Stimulated activated naive CD8-positive, alpha-beta T cell treated with anti-CD3 and anti-CD28 coated beads, Interleukin-15, amount 100 ng/mL, for 72 hours (primary cell): ENCODE data around the gene KRT28.

Experiments used
- ATAC-seq: fragments of 150-1000 bp; cut with Tn5 transposase; 2 replicates; pipeline ENCODE4 v1.10.0; 2021; ENCODE audit warnings: mild to moderate bottlenecking, moderate library complexity
- DNase-seq, 2 donors: peaks; one replicate each; pipeline ENCODE4 v3.0.0; 2021 to 2022
- H3K27ac Mint-ChIP-seq, 2 donors: one replicate each; pipeline ENCODE4 v1.8.0; 2022; ENCODE audit warnings: mild to moderate bottlenecking in 2 of 2, mixed read lengths in 2 of 2, moderate library complexity in 2 of 2
- H3K27me3 Mint-ChIP-seq: one replicate; pipeline ENCODE4 v1.8.0; 2022; ENCODE audit warnings: mixed read lengths
- H3K4me1 Mint-ChIP-seq: one replicate; pipeline ENCODE4 v1.8.0; 2022; ENCODE audit warnings: mild to moderate bottlenecking, mixed read lengths
- H3K4me3 Mint-ChIP-seq, 2 donors: one replicate each; pipeline ENCODE4 v1.8.0; 2022; ENCODE audit warnings: mild to moderate bottlenecking in 2 of 2, mixed read lengths in 2 of 2, moderate library complexity in 1 of 2
- H3K9me3 Mint-ChIP-seq, 2 donors: one replicate each; pipeline ENCODE4 v1.8.0; 2022; ENCODE audit warnings: mixed read lengths in 2 of 2

Gene KRT28

GRCh38 chr17:40809721-40810421 is 10.1 kb upstream of the KRT28 start:
- DNase-seq (no peak), ATAC-seq (no peak)
- no peaks in the 10 kb centered on the region for H3K4me1 Mint-ChIP-seq
- no peaks in the 10 kb centered on the region for H3K9me3 Mint-ChIP-seq
- peaks cover 80% of the 10 kb centered on the region for H3K27me3 Mint-ChIP-seq
- no peak overlapping the region for H3K27ac Mint-ChIP-seq
- no peak overlapping the region for H3K4me3 Mint-ChIP-seq

GRCh38 chr17:40806131-40806530 is 6.4 kb upstream of the KRT28 start:
- Mint-ChIP-seq H3K27ac (no peak overlapping the region), H3K9me3 (no peaks in the 10 kb centered on the region), H3K27me3 (peaks cover 52% of the 10 kb centered on the region), H3K4me3 (no peak overlapping the region), H3K4me1 (no peaks in the 10 kb centered on the region)
- ATAC-seq (no peak), DNase-seq (no peak)

GRCh38 chr17:40803617-40804082 is 3.9 kb upstream of the KRT28 start:
- DNase-seq (peak; percentile 71 to 78), ATAC-seq (peak; percentile 92)
- H3K27ac Mint-ChIP-seq: no peak overlapping the region
- H3K4me1 Mint-ChIP-seq: no peaks in the 10 kb centered on the region
- no peaks in the 10 kb centered on the region for H3K9me3 Mint-ChIP-seq
- peaks cover 37% of the 10 kb centered on the region for H3K27me3 Mint-ChIP-seq
- no peak overlapping the region for H3K4me3 Mint-ChIP-seq

GRCh38 chr17:40801157-40801556 is 1.4 kb upstream of the KRT28 start:
- Mint-ChIP-seq H3K4me3 (no peak overlapping the region), H3K4me1 (no peaks in the 10 kb centered on the region), H3K27me3 (peaks cover 20% of the 10 kb centered on the region), H3K27ac (no peak overlapping the region), H3K9me3 (no peaks in the 10 kb centered on the region)
- no peak for DNase-seq
- ATAC-seq: no peak

GRCh38 chr17:40800381-40800780 is 622 bp upstream of the KRT28 start:
- Mint-ChIP-seq H3K9me3 (no peaks in the 10 kb centered on the region), H3K4me1 (no peaks in the 10 kb centered on the region), H3K4me3 (no peak overlapping the region), H3K27me3 (peaks cover 26% of the 10 kb centered on the region), H3K27ac (no peak overlapping the region)
- ATAC-seq (no peak), DNase-seq (no peak)

GRCh38 chr17:40796846-40797245 is 2.9 kb downstream of the KRT28 start:
- no peak overlapping the region for H3K27ac Mint-ChIP-seq
- H3K4me3 Mint-ChIP-seq: no peak overlapping the region
- no peaks in the 10 kb centered on the region for H3K4me1 Mint-ChIP-seq
- H3K27me3 Mint-ChIP-seq: peaks cover 33% of the 10 kb centered on the region
- H3K9me3 Mint-ChIP-seq: no peaks in the 10 kb centered on the region
- DNase-seq (no peak), ATAC-seq (no peak)

- H3K27ac Mint-ChIP-seq: peak overlapping the region in 1 of 2 donors; percentile 79
- H3K4me1 Mint-ChIP-seq: no peaks in the 10 kb centered on the region
- peaks cover 33% of the 10 kb centered on the region for H3K27me3 Mint-ChIP-seq
- H3K9me3 Mint-ChIP-seq: no peaks in the 10 kb centered on the region
- DNase-seq: no peak
- H3K4me3 Mint-ChIP-seq: no peak overlapping the region
- no peak for ATAC-seq
Measured at GRCh38 chr17:40795019-40795667, 4.6 kb downstream of the KRT28 start.

- no peaks in the 10 kb centered on the region for H3K9me3 Mint-ChIP-seq
- ATAC-seq (no peak), DNase-seq (no peak)
- peaks cover 33% of the 10 kb centered on the region for H3K27me3 Mint-ChIP-seq
- no peaks in the 10 kb centered on the region for H3K4me1 Mint-ChIP-seq
- H3K27ac Mint-ChIP-seq: no peak overlapping the region
- no peak overlapping the region for H3K4me3 Mint-ChIP-seq
Measured at GRCh38 chr17:40794466-40794865, 5.3 kb downstream of the KRT28 start.

GRCh38 chr17:40793832-40794231 is 5.9 kb downstream of the KRT28 start:
- ATAC-seq (no peak), DNase-seq (no peak)
- H3K4me1 Mint-ChIP-seq: no peaks in the 10 kb centered on the region
- no peaks in the 10 kb centered on the region for H3K9me3 Mint-ChIP-seq
- no peak overlapping the region for H3K4me3 Mint-ChIP-seq
- peaks cover 33% of the 10 kb centered on the region for H3K27me3 Mint-ChIP-seq
- H3K27ac Mint-ChIP-seq: no peak overlapping the region

- Mint-ChIP-seq H3K9me3 (no peaks in the 10 kb centered on the region), H3K4me3 (no peak overlapping the region), H3K4me1 (no peaks in the 10 kb centered on the region), H3K27ac (no peak overlapping the region), H3K27me3 (peaks cover 33% of the 10 kb centered on the region)
- no peak for ATAC-seq
- DNase-seq: no peak
Measured at GRCh38 chr17:40791787-40792436, 7.8 kb downstream of the KRT28 start.

- ATAC-seq: no peak
- Mint-ChIP-seq H3K4me1 (no peaks in the 10 kb centered on the region), H3K9me3 (no peaks in the 10 kb centered on the region), H3K4me3 (no peak overlapping the region), H3K27ac (no peak overlapping the region), H3K27me3 (peaks cover 25% of the 10 kb centered on the region)
- DNase-seq: no peak
Measured at GRCh38 chr17:40791111-40791510, 8.6 kb downstream of the KRT28 start.

- H3K4me1 Mint-ChIP-seq: peaks cover 6% of the 10 kb centered on the region
- H3K27me3 Mint-ChIP-seq: peaks cover 31% of the 10 kb centered on the region
- H3K9me3 Mint-ChIP-seq: no peaks in the 10 kb centered on the region
- ATAC-seq: no peak
- H3K4me3 Mint-ChIP-seq: no peak within 1 kb of the TSS
- no peak for DNase-seq
- H3K27ac Mint-ChIP-seq: no peak within 1 kb of the TSS
Measured at GRCh38 chr17:40782450-40782849, 17.3 kb downstream of the KRT28 start, which contains the start of gene KRT27. Gene KRT27 (minus strand): TSS chr17:40782550. CDS start chr17:40782493, 57 bp downstream.

- H3K4me1 Mint-ChIP-seq: peaks cover 6% of the 10 kb centered on the region
- H3K27ac Mint-ChIP-seq: no peak overlapping the region
- ATAC-seq: peak; percentile 54
- peak in 1 of 2 donors; percentile 26 for DNase-seq
- no peaks in the 10 kb centered on the region for H3K9me3 Mint-ChIP-seq
- peak overlapping the region; percentile 63 to 69 for H3K4me3 Mint-ChIP-seq
- H3K27me3 Mint-ChIP-seq: peaks cover 47% of the 10 kb centered on the region
Measured at GRCh38 chr17:40779181-40779909, 20.4 kb downstream of the KRT28 start.

- Mint-ChIP-seq H3K27me3 (peaks cover 47% of the 10 kb centered on the region), H3K9me3 (no peaks in the 10 kb centered on the region), H3K4me3 (no peak overlapping the region), H3K4me1 (peaks cover 6% of the 10 kb centered on the region), H3K27ac (no peak overlapping the region)
- ATAC-seq (no peak), DNase-seq (no peak)
Measured at GRCh38 chr17:40778461-40778860, 21.3 kb downstream of the KRT28 start.

GRCh38 chr17:40777971-40778370 is 21.8 kb downstream of the KRT28 start:
- Mint-ChIP-seq H3K4me3 (no peak overlapping the region), H3K27me3 (peaks cover 47% of the 10 kb centered on the region), H3K4me1 (peaks cover 6% of the 10 kb centered on the region), H3K27ac (no peak overlapping the region), H3K9me3 (no peaks in the 10 kb centered on the region)
- ATAC-seq: no peak
- no peak for DNase-seq
